Activated T-cell treated with anti-CD3 and anti-CD28 coated beads, Interleukin-2, amount 50 U/mL, for 4 hours (primary cell): ENCODE measurements around the gene TEX50. TPM values are rescaled to one million over a fixed set of nuclear protein-coding genes. Genes with fewer than 3 reads are reported as not detected.

Experiments
- total RNA-seq, 3 donors: library from RNA; stranded (reverse); gene quantifications; one replicate each; pipeline ENCODE4 v1.2.1, GENCODE V29; 2021

Gene TEX50
- total RNA-seq, 3 donors from 2014 or later: not detected

Other genes starting within 250 kb of the TEX50 start
- gene PRDX6, start 158.0 kb upstream of the TEX50 start, total RNA-seq: 100 to 1,000 TPM in 2 of 3 donors, 10 to 100 TPM in 1; 95.3 to 121 (median 105) TPM
- not detected for gene SLC9C2, start 32.3 kb upstream of the TEX50 start, total RNA-seq
- not detected for gene ANKRD45, start 34.5 kb downstream of the TEX50 start, total RNA-seq
- 10 to 100 TPM; 16.5 to 17.6 (median 16.9) TPM for gene KLHL20, start 79.6 kb downstream of the TEX50 start, total RNA-seq
- 10 to 100 TPM; 30.7 to 38.6 (median 35.5) TPM for gene DARS2, start 189.3 kb downstream of the TEX50 start, total RNA-seq
- gene CENPL, start 189.5 kb downstream of the TEX50 start, total RNA-seq: 10 to 100 TPM; 13.9 to 15.9 (median 15.1) TPM
- 100 to 1,000 TPM; 836 to 968 (median 925) TPM for gene GAS5, start 232.7 kb downstream of the TEX50 start, total RNA-seq
- gene ZBTB37, start 233.0 kb downstream of the TEX50 start, total RNA-seq: 1 to 10 TPM; 5.8 to 8.1 (median 7.7) TPM